Measurements from ENCODE around the gene CGRRF1. TPM values are rescaled to one million over a fixed set of nuclear protein-coding genes. Genes with fewer than 3 reads are reported as not detected.

The CGRRF1 gene
- polyA plus RNA-seq, 1 of the 3 experiments (the other 2 are of a cell fraction) = 6.4 TPM

- DNase-seq = no peak
- CTCF ChIA-PET = no interaction called here
- 82% methylated on average over 4 of the region's 4 CpGs for WGBS (ENCODE audit: low lambda C conversion rate)
Measured at GRCh38 chr14:54475187-54475899, 34.4 kb upstream of the CGRRF1 start.

More at GRCh38 chr14:54475187-54475899, 34.4 kb upstream of the CGRRF1 start:
- no peak overlapping the region for H3K4me3 ChIP-seq (ENCODE audit: low read depth in 2 of 2, low read length in 1 of 2)
- peaks cover 6 to 20% of the 10 kb centered on the region in 2 experiments; a peak in 3 of 4 replicates for H3K4me1 ChIP-seq (ENCODE audit: control insufficient read depth in 1 of 2, insufficient read depth in 2 of 2, low read depth in 1 of 2, low read length in 1 of 2)
- no peaks in the 10 kb centered on the region for H3K9me2 ChIP-seq
- no peak for TF ChIP-seq FOSL2 (IDR thresholded peaks at IDR 0.05; ENCODE audit: borderline replicate concordance, low read depth)
- no peak for TF ChIP-seq FOXM1 (IDR thresholded peaks at IDR 0.05; ENCODE audit: low read depth)
- TF ChIP-seq GATA2 (CRISPR knock-in tag; IDR thresholded peaks at IDR 0.05) = no peak
- no peak for TF ChIP-seq CHD2 (IDR thresholded peaks at IDR 0.05; ENCODE audit: low read length, partially characterized antibody)
- no peak for TF ChIP-seq MXI1 (IDR thresholded peaks at IDR 0.05; ENCODE audit: low read depth, low read length)
- TF ChIP-seq, protein P1, sequence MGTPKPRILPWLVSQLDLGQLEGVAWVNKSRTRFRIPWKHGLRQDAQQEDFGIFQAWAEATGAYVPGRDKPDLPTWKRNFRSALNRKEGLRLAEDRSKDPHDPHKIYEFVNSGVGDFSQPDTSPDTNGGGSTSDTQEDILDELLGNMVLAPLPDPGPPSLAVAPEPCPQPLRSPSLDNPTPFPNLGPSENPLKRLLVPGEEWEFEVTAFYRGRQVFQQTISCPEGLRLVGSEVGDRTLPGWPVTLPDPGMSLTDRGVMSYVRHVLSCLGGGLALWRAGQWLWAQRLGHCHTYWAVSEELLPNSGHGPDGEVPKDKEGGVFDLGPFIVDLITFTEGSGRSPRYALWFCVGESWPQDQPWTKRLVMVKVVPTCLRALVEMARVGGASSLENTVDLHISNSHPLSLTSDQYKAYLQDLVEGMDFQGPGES (IDR thresholded peaks at IDR 0.05; ENCODE audit: low read depth, low read length) = no peak
- TF ChIP-seq, protein P2, sequence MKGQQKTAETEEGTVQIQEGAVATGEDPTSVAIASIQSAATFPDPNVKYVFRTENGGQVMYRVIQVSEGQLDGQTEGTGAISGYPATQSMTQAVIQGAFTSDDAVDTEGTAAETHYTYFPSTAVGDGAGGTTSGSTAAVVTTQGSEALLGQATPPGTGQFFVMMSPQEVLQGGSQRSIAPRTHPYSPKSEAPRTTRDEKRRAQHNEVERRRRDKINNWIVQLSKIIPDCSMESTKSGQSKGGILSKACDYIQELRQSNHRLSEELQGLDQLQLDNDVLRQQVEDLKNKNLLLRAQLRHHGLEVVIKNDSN (IDR thresholded peaks at IDR 0.05; ENCODE audit: borderline replicate concordance, low read depth) = no peak
- no peak for TF ChIP-seq RXRA (IDR thresholded peaks at IDR 0.05; ENCODE audit: borderline replicate concordance, low read depth)
- TF ChIP-seq, protein P3, sequence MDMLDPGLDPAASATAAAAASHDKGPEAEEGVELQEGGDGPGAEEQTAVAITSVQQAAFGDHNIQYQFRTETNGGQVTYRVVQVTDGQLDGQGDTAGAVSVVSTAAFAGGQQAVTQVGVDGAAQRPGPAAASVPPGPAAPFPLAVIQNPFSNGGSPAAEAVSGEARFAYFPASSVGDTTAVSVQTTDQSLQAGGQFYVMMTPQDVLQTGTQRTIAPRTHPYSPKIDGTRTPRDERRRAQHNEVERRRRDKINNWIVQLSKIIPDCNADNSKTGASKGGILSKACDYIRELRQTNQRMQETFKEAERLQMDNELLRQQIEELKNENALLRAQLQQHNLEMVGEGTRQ (IDR thresholded peaks at IDR 0.05; ENCODE audit: borderline replicate concordance, low read depth, low read length) = no peak
- TF ChIP-seq NRF1 (IDR thresholded peaks at IDR 0.05; ENCODE audit: low read depth, low read length) = no peak
- no peak for TF ChIP-seq ZBTB33 (IDR thresholded peaks at IDR 0.05; ENCODE audit: borderline replicate concordance, low read depth)
- TF ChIP-seq ELF1 (IDR thresholded peaks at IDR 0.05) = no peak
- no peak for TF ChIP-seq GABPA (IDR thresholded peaks at IDR 0.05; ENCODE audit: low read depth)
- TF ChIP-seq, protein P4, sequence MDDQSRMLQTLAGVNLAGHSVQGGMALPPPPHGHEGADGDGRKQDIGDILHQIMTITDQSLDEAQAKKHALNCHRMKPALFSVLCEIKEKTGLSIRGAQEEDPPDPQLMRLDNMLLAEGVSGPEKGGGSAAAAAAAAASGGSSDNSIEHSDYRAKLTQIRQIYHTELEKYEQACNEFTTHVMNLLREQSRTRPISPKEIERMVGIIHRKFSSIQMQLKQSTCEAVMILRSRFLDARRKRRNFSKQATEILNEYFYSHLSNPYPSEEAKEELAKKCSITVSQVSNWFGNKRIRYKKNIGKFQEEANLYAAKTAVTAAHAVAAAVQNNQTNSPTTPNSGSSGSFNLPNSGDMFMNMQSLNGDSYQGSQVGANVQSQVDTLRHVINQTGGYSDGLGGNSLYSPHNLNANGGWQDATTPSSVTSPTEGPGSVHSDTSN (IDR thresholded peaks at IDR 0.05) = no peak
- no peak for TF ChIP-seq RCOR1 (IDR thresholded peaks at IDR 0.05; ENCODE audit: low read length)
- no peak for TF ChIP-seq SIN3A (IDR thresholded peaks at IDR 0.05; ENCODE audit: borderline replicate concordance, low read depth, low read length)
- no peak for TF ChIP-seq CTCF (IDR thresholded peaks at IDR 0.05)
- no peak for TF ChIP-seq MEF2A (IDR thresholded peaks at IDR 0.05; ENCODE audit: borderline replicate concordance, low read depth)
- TF ChIP-seq TCF12 (IDR thresholded peaks at IDR 0.05) = no peak
- TF ChIP-seq JUND (IDR thresholded peaks at IDR 0.05) = no peak
- H3K36me3 ChIP-seq (replicated peaks in 1 of 2; ENCODE audit: control insufficient read depth in 1 of 2, insufficient read depth in 2 of 2, low read length in 1 of 2) = peaks cover 64 to 66% of the 10 kb centered on the region in 2 experiments
- no peak overlapping the region for H3K4me2 ChIP-seq
- H3K9me3 ChIP-seq = no peaks in the 10 kb centered on the region
- no peak overlapping the region for H3K9ac ChIP-seq
- H3F3A ChIP-seq (replicated peaks; ENCODE audit: insufficient read depth) = peaks cover 8% of the 10 kb centered on the region
- peak overlapping the region in 1 of 2 experiments; percentile 22; a peak in 1 of 4 replicates for H3K27ac ChIP-seq (ENCODE audit: low read depth in 2 of 2, low read length in 1 of 2)
- no peak overlapping the region for H2AFZ ChIP-seq (ENCODE audit: low read depth)
- POLR2A ChIA-PET = no interaction called here
- no peaks in the 10 kb centered on the region for H4K20me1 ChIP-seq (ENCODE audit: insufficient read depth)
- no peaks in the 10 kb centered on the region for H3K27me3 ChIP-seq (ENCODE audit: insufficient read depth)
- H3K79me2 ChIP-seq (ENCODE audit: insufficient read depth) = peaks cover 23% of the 10 kb centered on the region
